ENCODE measurements around the gene RPF1. TPM values are rescaled to one million over a fixed set of nuclear protein-coding genes. Genes with fewer than 3 reads are reported as not detected.

RPF1 gene
- total and polyA plus RNA-seq, 12 donors = 12.4 to 66.9 (median 26.8) TPM

- no peak for DNase-seq
- Histone ChIP-seq H3K4me1 (replicated peaks in 1 of 2) (peaks cover 13 to 44% of the 10 kb centered on the region in 2 donors), H3K27ac (no peak overlapping the region), H3K9me3 (replicated peaks in 1 of 3) (no peaks in the 10 kb centered on the region), H3K27me3 (no peaks in the 10 kb centered on the region), H3K36me3 (replicated peaks in 1 of 2) (peaks cover 0 to 25% of the 10 kb centered on the region in 2 donors), H3K4me3 (no peak overlapping the region)
- TF ChIP-seq CTCF (IDR thresholded peaks at IDR 0.05) (no peak), POLR2A (IDR thresholded peaks at IDR 0.05) (no peak)
- 46 to 66% (median 53%) methylated on average over 5 of the region's 5 CpGs for WGBS, 4 donors
- intact Hi-C loops (cut with DNase I) = loop anchor here in 1 of 2 donors (10.0 kb wide), 1 partner anchor 72 kb away; the partner anchor contains the start of gene CTBS
Observed at GRCh38 chr1:84502927-84503326, 23.9 kb downstream of the RPF1 start.

GRCh38 chr1:84504580-84505492, 25.8 kb downstream of the RPF1 start:
- TF ChIP-seq POLR2A (IDR thresholded peaks at IDR 0.05) = no peak
- no peak for TF ChIP-seq CTCF (IDR thresholded peaks at IDR 0.05)
- DNase-seq = peak in 2 of 7 donors; percentile 14 to 27
- Histone ChIP-seq H3K9me3 (replicated peaks in 1 of 3) (no peaks in the 10 kb centered on the region), H3K4me3 (peak overlapping the region in 3 of 4 donors; percentile 47 to 82 (median 59)), H3K4me1 (replicated peaks in 1 of 2) (peaks cover 13 to 44% of the 10 kb centered on the region in 2 donors), H3K36me3 (replicated peaks in 1 of 2) (peaks cover 0 to 10% of the 10 kb centered on the region in 2 donors), H3K27ac (peak overlapping the region; percentile 92 to 99 (median 94)), H3K27me3 (no peaks in the 10 kb centered on the region)
- intact Hi-C loops (cut with DNase I) = loop anchor here in 1 of 2 donors (10.0 kb wide), 1 partner anchor 70 kb away; the partner anchor contains the start of gene CTBS
- 5 to 7% (median 6%) methylated on average over 17 of the region's 17 CpGs for WGBS, 4 donors

GRCh38 chr1:84505493-84506001, 26.5 kb downstream of the RPF1 start:
- Histone ChIP-seq H3K27me3 (no peaks in the 10 kb centered on the region), H3K36me3 (replicated peaks in 1 of 2) (peaks cover 0 to 4% of the 10 kb centered on the region in 2 donors), H3K4me1 (replicated peaks in 1 of 2) (peaks cover 13 to 38% of the 10 kb centered on the region in 2 donors), H3K4me3 (peak overlapping the region in 3 of 4 donors; percentile 47 to 82 (median 59)), H3K27ac (peak overlapping the region; percentile 92 to 99 (median 94)), H3K9me3 (replicated peaks in 1 of 3) (no peaks in the 10 kb centered on the region)
- intact Hi-C loops (cut with DNase I) = loop anchor here in 1 of 2 donors (10.0 kb wide), 1 partner anchor 69 kb away; the partner anchor contains the start of gene CTBS
- TF ChIP-seq CTCF (IDR thresholded peaks at IDR 0.05) (no peak), POLR2A (IDR thresholded peaks at IDR 0.05) (no peak)
- peak in 6 of 7 donors; percentile 62 to 75 (median 68) for DNase-seq
- WGBS, 4 donors = 0% methylated on average over 19 to 47 of the region's 47 CpGs

Measured in adrenal gland (tissue), 12 donors.